Endothelial cell of umbilical vein (primary cell): ENCODE results near the gene ANKEF1. TPM values are rescaled to one million over a fixed set of nuclear protein-coding genes. Genes with fewer than 3 reads are reported as not detected.

Experiments used
- BruUV-seq: library from RNA; stranded (reverse); fragments of 400-500 nt; replicated peaks from 2 replicates; lab custom pipeline; 2021; lab: Mats Ljungman, UMichigan
- CTCF ChIA-PET: fragments of 300-600, 350-600 bp; sonication (Branson Sonifier 250); formaldehyde crosslinking; loops from one replicate; lab custom pipeline; 2021; ENCODE audit warnings: antibody characterized with exemption, inconsistent platforms; lab: Charles Lee
- POLR2A ChIA-PET: fragments of 300-600, 350-600 bp; sonication (Branson Sonifier 250); formaldehyde crosslinking; loops from one replicate; lab custom pipeline; 2021; ENCODE audit warnings: antibody characterized with exemption, inconsistent platforms; lab: Charles Lee
- DNase-seq: peaks from one replicate; pipeline ENCODE4 v3.0.0-alpha.2; 2011; ENCODE audit warnings: low read depth, low spot score
- FAIRE-seq: peaks from 2 replicates; lab custom pipeline; 2011; peaks lifted over from hg19 to GRCh38; lab: Jason Lieb, UNC
- H2AFZ ChIP-seq: 2 replicates; pipeline ENCODE4 v1.6.0; 2012; ENCODE audit warnings: low read depth, low read length, control low read depth, inconsistent platforms
- H3K27ac ChIP-seq: 2 replicates; pipeline ENCODE4 v1.5.1; 2011; ENCODE audit warnings: low read depth, mild to moderate bottlenecking, control low read depth, low read length, moderate library complexity; ENCODE audit not compliant: insufficient read depth
- H3K27me3 ChIP-seq, 2 experiments: 2 replicates each; pipeline versions ENCODE4 v1.6.0 to v1.6.1; 2011; ENCODE audit warnings: low read length in 2 of 2, mixed read lengths in 1 of 2; ENCODE audit not compliant: control insufficient read depth in 2 of 2, insufficient read depth in 2 of 2
- H3K36me3 ChIP-seq, 2 experiments: 2 replicates in 1 of 2; 3 replicates in 1 of 2; pipeline ENCODE4 v1.5.1; 2011; ENCODE audit warnings: low read length in 2 of 2, mild to moderate bottlenecking in 1 of 2, moderate library complexity in 1 of 2; ENCODE audit not compliant: control insufficient read depth in 2 of 2, insufficient read depth in 2 of 2; ENCODE audit errors: extremely low read depth in 1 of 2
- H3K4me1 ChIP-seq: 3 replicates; pipeline ENCODE4 v1.5.1; 2011; ENCODE audit warnings: mild to moderate bottlenecking, low read length; ENCODE audit not compliant: control insufficient read depth, insufficient read depth; ENCODE audit errors: extremely low read depth
- H3K4me2 ChIP-seq: 2 replicates; pipeline ENCODE4 v1.6.1; 2011; ENCODE audit warnings: low read length, control low read depth, mixed read lengths; ENCODE audit not compliant: insufficient read depth
- H3K4me3 ChIP-seq, 3 experiments: fragments of 200-600 bp in 1 of 3; sonication (generic), shearing (Covaris generic) in 1 of 3; replicated peaks in 1 of 3; 2 replicates each; pipeline ENCODE4 v1.5.1; 2011 to 2016; ENCODE audit warnings: control low read depth in 3 of 3, low read length in 3 of 3, mild to moderate bottlenecking in 2 of 3, inconsistent platforms in 1 of 3, low read depth in 1 of 3, moderate library complexity in 1 of 3; ENCODE audit not compliant: insufficient read depth in 1 of 3
- H3K79me2 ChIP-seq: 2 replicates; pipeline ENCODE4 v1.6.0; 2012; ENCODE audit warnings: low read length, inconsistent platforms; ENCODE audit not compliant: control insufficient read depth, insufficient read depth
- H3K9ac ChIP-seq: replicated peaks from 2 replicates; pipeline ENCODE3; 2011; ENCODE audit warnings: low read length, control low read depth; ENCODE audit not compliant: insufficient read depth; ENCODE audit errors: extremely low read depth
- H3K9me1 ChIP-seq: replicated peaks from 3 replicates; pipeline ENCODE4 v1.6.0; 2011; ENCODE audit warnings: mild to moderate bottlenecking, low read length; ENCODE audit not compliant: control insufficient read depth, insufficient read depth; ENCODE audit errors: extremely low read depth
- H3K9me3 ChIP-seq: replicated peaks from 2 replicates; pipeline ENCODE4 v1.5.1; 2012; ENCODE audit warnings: low read length, inconsistent platforms; ENCODE audit not compliant: control insufficient read depth, insufficient read depth
- H4K20me1 ChIP-seq: replicated peaks from 2 replicates; pipeline ENCODE3; 2011; ENCODE audit warnings: mild to moderate bottlenecking, low read length; ENCODE audit not compliant: control insufficient read depth, insufficient read depth; ENCODE audit errors: extremely low read depth
- EZH2 ChIP-seq: IDR thresholded peaks from 2 replicates; pipeline ENCODE4 v1.6.1; 2012; ENCODE audit warnings: borderline replicate concordance, low read depth, mild to moderate bottlenecking, moderate library complexity, low read length, inconsistent platforms; ENCODE audit not compliant: severe bottlenecking
- FOS ChIP-seq: IDR thresholded peaks from 2 replicates; pipeline ENCODE4 v1.6.1; 2011; ENCODE audit warnings: mild to moderate bottlenecking, low read length, moderate library complexity, borderline replicate concordance; ENCODE audit not compliant: insufficient read depth
- GATA2 ChIP-seq: IDR thresholded peaks from 2 replicates; pipeline ENCODE4 v1.7.0; 2011; ENCODE audit warnings: low read depth, mild to moderate bottlenecking, moderate library complexity, mixed read lengths, low read length; ENCODE audit not compliant: insufficient read length, insufficient read depth
- JUN ChIP-seq: IDR thresholded peaks from 2 replicates; pipeline ENCODE4 v1.6.1; 2011; ENCODE audit warnings: borderline replicate concordance, low read depth; ENCODE audit not compliant: insufficient read length, insufficient read depth
- MYC ChIP-seq: IDR thresholded peaks from one replicate; pipeline ENCODE4 v1.6.1; 2011; ENCODE audit warnings: mild to moderate bottlenecking, low read depth, low read length
- POLR2A ChIP-seq: IDR thresholded peaks from 2 replicates; pipeline ENCODE4 v1.6.1; 2012; ENCODE audit warnings: low read depth, mild to moderate bottlenecking, control low read depth, low read length
- POLR2AphosphoS5 ChIP-seq: IDR thresholded peaks from 2 replicates; pipeline ENCODE4 v1.6.1; 2012; ENCODE audit warnings: low read depth, mild to moderate bottlenecking, control low read depth, low read length, moderate library complexity; ENCODE audit not compliant: insufficient read depth
- dilution Hi-C: fragments of 300-500 bp; cut with MboI; formaldehyde crosslinking; loops from one replicate; pipeline ENCODE4 v1.15.0; 2019; ENCODE audit warnings: low sequenced_read_pairs; ENCODE audit not compliant: extremely low pct_ligation_motif_present
- intact Hi-C: fragments of 100-400 bp; cut with micrococcal nuclease; formaldehyde crosslinking; loops from one replicate; pipeline ENCODE4 v1.10.0; 2022
- polyA plus RNA-seq, 4 experiments: library from polyadenylated mRNA; depleted of rRNA in 3 of 4; stranded (reverse) in 3 of 4; unstranded in 1 of 4; fragments of >200 nt; gene quantifications; 2 replicates each; pipeline versions ENCODE4 v1.2.1 to v1.2.3, GENCODE V29; 2011 to 2012; ENCODE audit warnings: missing spikeins in 1 of 4
- total RNA-seq: library from RNA; stranded (reverse); gene quantifications from 2 replicates; pipeline ENCODE4 v1.2.3, GENCODE V29; 2021
- TF ChIP-seq, protein P1 (sequence below), 2 donors: IDR thresholded peaks; 1 replicate in 1 of 2; 2 replicates in 1 of 2; pipeline ENCODE4 v1.5.1; 2011; ENCODE audit warnings: low read length in 2 of 2, mild to moderate bottlenecking in 2 of 2, moderate library complexity in 2 of 2, control low read depth in 1 of 2, inconsistent platforms in 1 of 2, low read depth in 1 of 2; ENCODE audit not compliant: insufficient read depth in 1 of 2; ENCODE audit errors: extremely low read depth in 1 of 2
- TF ChIP-seq, protein P2 (sequence below): IDR thresholded peaks from 2 replicates; pipeline ENCODE4 v1.6.1; 2011; ENCODE audit not compliant: insufficient read depth, insufficient read length

Gene ANKEF1
- total and polyA plus RNA-seq, 2 donors (not counting 3 experiments of a cell fraction or from before 2014, with no cell fraction given) = 0.58 to 2.4 TPM

DNA sequence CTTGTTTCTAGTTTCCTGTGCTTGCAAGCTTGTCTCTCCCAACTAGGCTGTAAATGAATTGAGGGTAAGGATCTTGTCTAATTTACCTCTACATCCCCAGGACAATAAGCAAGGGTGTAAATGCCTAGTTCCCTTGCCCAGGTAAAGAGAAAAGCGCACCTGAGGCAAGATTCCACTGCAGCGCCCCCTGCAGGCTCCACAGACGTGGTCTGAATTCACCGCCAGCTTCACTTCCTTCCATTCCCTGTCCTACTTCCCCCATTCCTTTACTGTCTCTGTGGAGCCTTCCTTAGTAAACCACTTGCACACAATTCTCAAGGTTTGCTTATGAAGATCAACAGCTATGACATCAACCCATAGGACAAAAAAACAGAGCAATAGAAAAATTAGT, 42.3 kb downstream of the ANKEF1 start:
- ChIA-PET CTCF (interaction anchor here (0.7 to 4.8 kb wide), 23 partner anchors 8 to 669 kb away, joined by 3 to 72 read pairs (median 4); partner anchors contain the start of genes ANKEF1 and SNAP25), POLR2A (interaction anchor here (1.4 kb wide), 1 partner anchor 357 kb away, joined by 4 read pairs; the partner anchor contains the start of genes MKKS and SLX4IP)
- Histone ChIP-seq H3K4me3 (no peak overlapping the region), H3K36me3 (no peaks in the 10 kb centered on the region), H3K27ac (peak overlapping the region; percentile 72), H3K4me1 (peaks cover 43% of the 10 kb centered on the region), H3K9me3 (no peaks in the 10 kb centered on the region), H3K27me3 (no peaks in the 10 kb centered on the region), H3K9me1 (no peaks in the 10 kb centered on the region), H2AFZ (no peak overlapping the region), H3K9ac (no peak overlapping the region), H3K79me2 (no peaks in the 10 kb centered on the region), H3K4me2 (peak overlapping the region; percentile 45), H4K20me1 (no peaks in the 10 kb centered on the region)
- TF ChIP-seq GATA2 (no peak), POLR2AphosphoS5 (no peak)
- TF ChIP-seq, protein P1, sequence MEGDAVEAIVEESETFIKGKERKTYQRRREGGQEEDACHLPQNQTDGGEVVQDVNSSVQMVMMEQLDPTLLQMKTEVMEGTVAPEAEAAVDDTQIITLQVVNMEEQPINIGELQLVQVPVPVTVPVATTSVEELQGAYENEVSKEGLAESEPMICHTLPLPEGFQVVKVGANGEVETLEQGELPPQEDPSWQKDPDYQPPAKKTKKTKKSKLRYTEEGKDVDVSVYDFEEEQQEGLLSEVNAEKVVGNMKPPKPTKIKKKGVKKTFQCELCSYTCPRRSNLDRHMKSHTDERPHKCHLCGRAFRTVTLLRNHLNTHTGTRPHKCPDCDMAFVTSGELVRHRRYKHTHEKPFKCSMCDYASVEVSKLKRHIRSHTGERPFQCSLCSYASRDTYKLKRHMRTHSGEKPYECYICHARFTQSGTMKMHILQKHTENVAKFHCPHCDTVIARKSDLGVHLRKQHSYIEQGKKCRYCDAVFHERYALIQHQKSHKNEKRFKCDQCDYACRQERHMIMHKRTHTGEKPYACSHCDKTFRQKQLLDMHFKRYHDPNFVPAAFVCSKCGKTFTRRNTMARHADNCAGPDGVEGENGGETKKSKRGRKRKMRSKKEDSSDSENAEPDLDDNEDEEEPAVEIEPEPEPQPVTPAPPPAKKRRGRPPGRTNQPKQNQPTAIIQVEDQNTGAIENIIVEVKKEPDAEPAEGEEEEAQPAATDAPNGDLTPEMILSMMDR (IDR thresholded peaks at IDR 0.05; ENCODE audit: extremely low read depth in 1 of 2, insufficient read depth in 1 of 2, low read depth in 1 of 2, low read length in 2 of 2) = peak; percentile 48 to 50
- BruUV-seq = no TSS peak
- intact Hi-C loops = loop anchor here (2.0 to 5.0 kb wide), 7 partner anchors 230 to 1975 kb away; partner anchors contain the start of genes JAG1 and MKKS
- dilution Hi-C loops = no loop called here
- FAIRE-seq = no peak
- DNase-seq = no peak

DNA sequence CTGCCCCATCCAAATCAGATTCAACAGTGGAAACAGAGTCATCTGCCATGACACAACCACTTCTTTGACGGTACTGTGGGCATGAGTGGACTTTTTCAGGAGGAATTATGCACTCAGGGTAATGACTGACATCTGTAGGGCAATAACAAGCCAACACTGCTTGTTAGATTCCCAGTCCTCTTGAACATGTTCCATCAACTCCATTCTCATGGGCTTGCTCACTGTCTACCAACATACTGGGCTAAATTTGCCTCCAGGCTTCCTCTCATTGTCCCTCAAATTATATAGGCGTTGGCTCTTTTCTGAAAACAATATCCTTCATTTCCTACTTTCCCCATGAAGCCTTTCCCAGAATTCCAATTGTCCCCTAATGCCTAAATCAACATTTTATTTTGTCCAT, 43.1 kb downstream of the ANKEF1 start:
- H3K4me2 ChIP-seq = no peak overlapping the region
- no peaks in the 10 kb centered on the region for H3K9me3 ChIP-seq
- dilution Hi-C loops (no loop called here), intact Hi-C loops (loop anchor here (2.0 to 5.0 kb wide), 7 partner anchors 229 to 1974 kb away; partner anchors contain the start of genes JAG1 and MKKS)
- no peak overlapping the region for H3K9ac ChIP-seq
- H3K9me1 ChIP-seq = no peaks in the 10 kb centered on the region
- peak overlapping the region; percentile 72 for H3K27ac ChIP-seq
- FAIRE-seq = no peak
- H3K27me3 ChIP-seq = no peaks in the 10 kb centered on the region
- peaks cover 43% of the 10 kb centered on the region for H3K4me1 ChIP-seq
- no peaks in the 10 kb centered on the region for H4K20me1 ChIP-seq
- H3K4me3 ChIP-seq = no peak overlapping the region
- H3K79me2 ChIP-seq = no peaks in the 10 kb centered on the region
- ChIA-PET CTCF (interaction anchor here (0.9 to 4.8 kb wide), 6 partner anchors 8 to 461 kb away, joined by 3 to 72 read pairs (median 12); no protein-coding TSS in a partner anchor), POLR2A (interaction anchor here (0.6 kb wide), 1 partner anchor 143 kb away, joined by 3 read pairs; no protein-coding TSS in a partner anchor)
- no TSS peak for BruUV-seq
- no peak overlapping the region for H2AFZ ChIP-seq
- H3K36me3 ChIP-seq = no peaks in the 10 kb centered on the region
- peak; percentile 17 for DNase-seq
- no peak for TF ChIP-seq POLR2AphosphoS5
- TF ChIP-seq, protein P2, sequence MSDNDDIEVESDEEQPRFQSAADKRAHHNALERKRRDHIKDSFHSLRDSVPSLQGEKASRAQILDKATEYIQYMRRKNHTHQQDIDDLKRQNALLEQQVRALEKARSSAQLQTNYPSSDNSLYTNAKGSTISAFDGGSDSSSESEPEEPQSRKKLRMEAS = no peak
- TF ChIP-seq FOS = no peak
- TF ChIP-seq MYC = no peak
- TF ChIP-seq JUN = no peak
- no peak for TF ChIP-seq EZH2
- TF ChIP-seq POLR2A = no peak
- no peak for TF ChIP-seq GATA2
- TF ChIP-seq, protein P1 (IDR thresholded peaks at IDR 0.05; ENCODE audit: extremely low read depth in 1 of 2, insufficient read depth in 1 of 2, low read depth in 1 of 2, low read length in 2 of 2) = no peak
